ENCODE results near the gene TMEM179B. TPM values are rescaled to one million over a fixed set of nuclear protein-coding genes. Genes with fewer than 3 reads are reported as not detected.

TMEM179B gene
- total and polyA plus RNA-seq, 9 of the 15 experiments (the other 6 are each of a cell fraction or from before 2014, with no cell fraction given), result 27.7 to 105 (median 37.0) TPM

DNA sequence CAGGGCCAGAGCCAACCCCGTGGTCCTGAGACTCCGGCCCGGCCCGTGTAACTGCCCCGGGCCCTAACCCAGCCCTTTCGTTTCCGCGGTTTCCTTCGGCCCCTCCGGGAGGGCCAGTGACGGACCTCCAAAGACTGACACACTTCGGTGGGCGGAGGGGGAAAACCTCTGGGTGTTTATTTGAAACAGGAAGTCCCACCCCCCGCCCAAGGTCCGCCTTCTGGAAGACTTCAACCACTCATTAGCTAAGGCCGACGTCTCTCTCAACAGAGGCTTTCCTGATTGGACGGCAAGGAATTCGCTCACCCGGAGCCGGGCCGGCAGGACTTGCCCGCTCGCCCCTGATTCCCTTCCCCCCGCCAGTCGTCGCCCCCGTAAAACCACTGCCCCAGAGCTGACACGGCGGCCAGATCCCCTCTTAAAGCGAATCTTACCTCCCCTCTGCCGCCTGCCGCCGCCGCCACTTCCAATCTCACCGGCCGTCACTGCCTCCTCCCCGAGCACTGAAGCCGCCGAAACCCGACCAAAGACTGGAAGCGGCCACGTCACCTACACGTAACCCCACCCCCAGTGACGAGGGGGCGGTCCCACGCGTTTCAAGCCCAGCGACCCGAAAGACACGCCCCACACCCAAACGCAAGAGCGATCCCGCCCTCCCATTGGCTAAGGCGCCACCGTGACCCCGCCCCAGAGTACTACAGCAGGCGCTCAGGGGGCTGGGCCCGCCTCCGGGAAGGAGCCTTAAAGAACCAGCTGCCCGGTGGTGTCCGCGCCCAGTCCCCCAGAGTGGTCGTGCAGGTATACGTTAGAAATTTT is 44.5 kb downstream of the TMEM179B start, which contains the start of gene STX5 (continued):
- TF ChIP-seq TEAD1 (CRISPR knock-in tag; IDR thresholded peaks at IDR 0.05) (0 out of 4 replicates have a peak, but pooled peaks of 1 of the 2 experiments have one; percentile 35), MCM3 (IDR thresholded peaks at IDR 0.05) (no peak), RBM39 (optimal IDR thresholded peaks at IDR 0.05; ENCODE audit: low read depth, low read length) (no peak), RBFOX2 (IDR thresholded peaks at IDR 0.05; ENCODE audit: low read depth, low read length) (peak; percentile 96), UBTF (IDR thresholded peaks at IDR 0.05; ENCODE audit: borderline replicate concordance in 1 of 2, low read depth in 2 of 2, low read length in 2 of 2) (no peak), MECOM (CRISPR knock-in tag; IDR thresholded peaks at IDR 0.05) (no peak), YY1 (IDR thresholded peaks at IDR 0.05; ENCODE audit: borderline replicate concordance in 1 of 3, control insufficient read depth in 1 of 3, extremely low read depth in 1 of 3, insufficient read depth in 3 of 3, insufficient read length in 1 of 3, insufficient replicate concordance in 2 of 3, low read depth in 1 of 3, low read length in 2 of 3) (peak in 1 of 3 experiments; percentile 21), ZKSCAN3 (CRISPR knock-in tag; IDR thresholded peaks at IDR 0.05) (no peak), PYGO2 (tag; IDR thresholded peaks at IDR 0.05) (no peak), ZFX (CRISPR knock-in tag; IDR thresholded peaks at IDR 0.05) (peak; percentile 82), NR4A1 (CRISPR knock-in tag; IDR thresholded peaks at IDR 0.05) (no peak), NR4A1 (tag; IDR thresholded peaks at IDR 0.05) (no peak), BRF1 (IDR thresholded peaks at IDR 0.05; ENCODE audit: borderline replicate concordance, extremely low read depth, insufficient read length) (no peak), ZBTB17 (CRISPR knock-in tag; IDR thresholded peaks at IDR 0.05) (no peak), HES1 (IDR thresholded peaks at IDR 0.05; ENCODE audit: low read depth) (no peak), ZNF316 (IDR thresholded peaks at IDR 0.05) (peak; percentile 41; the same call in 1 of the 2 replicates), GTF3C2 (IDR thresholded peaks at IDR 0.05; ENCODE audit: borderline replicate concordance, extremely low read depth, insufficient read length) (no peak)
- TF ChIP-seq, protein P1, sequence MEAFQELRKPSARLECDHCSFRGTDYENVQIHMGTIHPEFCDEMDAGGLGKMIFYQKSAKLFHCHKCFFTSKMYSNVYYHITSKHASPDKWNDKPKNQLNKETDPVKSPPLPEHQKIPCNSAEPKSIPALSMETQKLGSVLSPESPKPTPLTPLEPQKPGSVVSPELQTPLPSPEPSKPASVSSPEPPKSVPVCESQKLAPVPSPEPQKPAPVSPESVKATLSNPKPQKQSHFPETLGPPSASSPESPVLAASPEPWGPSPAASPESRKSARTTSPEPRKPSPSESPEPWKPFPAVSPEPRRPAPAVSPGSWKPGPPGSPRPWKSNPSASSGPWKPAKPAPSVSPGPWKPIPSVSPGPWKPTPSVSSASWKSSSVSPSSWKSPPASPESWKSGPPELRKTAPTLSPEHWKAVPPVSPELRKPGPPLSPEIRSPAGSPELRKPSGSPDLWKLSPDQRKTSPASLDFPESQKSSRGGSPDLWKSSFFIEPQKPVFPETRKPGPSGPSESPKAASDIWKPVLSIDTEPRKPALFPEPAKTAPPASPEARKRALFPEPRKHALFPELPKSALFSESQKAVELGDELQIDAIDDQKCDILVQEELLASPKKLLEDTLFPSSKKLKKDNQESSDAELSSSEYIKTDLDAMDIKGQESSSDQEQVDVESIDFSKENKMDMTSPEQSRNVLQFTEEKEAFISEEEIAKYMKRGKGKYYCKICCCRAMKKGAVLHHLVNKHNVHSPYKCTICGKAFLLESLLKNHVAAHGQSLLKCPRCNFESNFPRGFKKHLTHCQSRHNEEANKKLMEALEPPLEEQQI (IDR thresholded peaks at IDR 0.05), result no peak
